Measurements from ENCODE around the gene TET1.
"Not testable (repeated sequence)": the region's sequence is repeated elsewhere in the genome, so short reads cannot be mapped to it uniquely, and the experiment has no call there.

Gene TET1

GRCh38 chr10:68560186-68560942 is at the start of gene TET1:
Gene TET1 (plus strand): TSS chr10:68560337. CDS start chr10:68572339, 12,002 bp downstream.
- DNase-seq: peak in 1 of 2 donors; percentile 2

GRCh38 chr10:68516216-68516615 is 43.9 kb upstream of the TET1 start:
- not testable (repeated sequence) for DNase-seq

- DNase-seq: no peak
Observed at GRCh38 chr10:68516766-68517165, 43.4 kb upstream of the TET1 start.

DNA sequence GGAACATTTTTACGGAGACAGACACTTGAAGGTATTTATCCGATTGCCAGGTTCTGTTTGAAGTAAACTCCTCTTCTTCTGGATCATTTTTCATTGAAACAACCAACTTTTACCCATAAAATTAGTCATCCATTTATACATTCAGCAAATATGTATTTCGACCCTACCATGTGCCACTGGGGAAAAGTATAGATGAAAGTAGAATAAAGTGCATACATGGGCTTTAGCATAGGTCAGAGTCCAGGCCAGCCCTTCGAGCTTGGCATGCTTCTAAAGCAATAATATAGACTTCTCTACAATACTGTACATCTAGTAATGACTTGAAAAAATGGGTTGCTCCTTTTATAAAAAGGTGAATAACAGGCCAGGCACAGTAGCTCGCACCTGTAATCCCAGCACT is 42.9 kb upstream of the TET1 start:
- no peak for DNase-seq

DNA sequence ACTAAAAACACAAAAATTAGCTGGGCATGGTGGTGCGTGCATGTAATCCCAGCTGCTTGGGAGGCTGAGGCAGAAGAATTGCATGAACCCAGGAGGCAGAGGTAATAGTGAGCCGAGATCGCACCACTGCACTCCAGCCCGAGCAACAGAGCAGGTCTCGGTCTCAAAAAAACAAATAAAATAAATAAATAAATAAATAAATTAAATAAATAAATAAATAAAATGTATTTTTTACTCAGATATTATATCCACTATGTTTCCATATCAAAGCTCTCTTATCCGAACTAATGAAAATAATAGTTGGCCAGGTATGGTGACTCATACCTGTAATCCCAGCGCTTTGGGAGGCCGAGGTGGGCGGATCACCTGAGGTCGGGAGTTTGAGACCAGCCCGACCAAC is 41.5 kb upstream of the TET1 start:
- not testable (repeated sequence) for DNase-seq

DNA sequence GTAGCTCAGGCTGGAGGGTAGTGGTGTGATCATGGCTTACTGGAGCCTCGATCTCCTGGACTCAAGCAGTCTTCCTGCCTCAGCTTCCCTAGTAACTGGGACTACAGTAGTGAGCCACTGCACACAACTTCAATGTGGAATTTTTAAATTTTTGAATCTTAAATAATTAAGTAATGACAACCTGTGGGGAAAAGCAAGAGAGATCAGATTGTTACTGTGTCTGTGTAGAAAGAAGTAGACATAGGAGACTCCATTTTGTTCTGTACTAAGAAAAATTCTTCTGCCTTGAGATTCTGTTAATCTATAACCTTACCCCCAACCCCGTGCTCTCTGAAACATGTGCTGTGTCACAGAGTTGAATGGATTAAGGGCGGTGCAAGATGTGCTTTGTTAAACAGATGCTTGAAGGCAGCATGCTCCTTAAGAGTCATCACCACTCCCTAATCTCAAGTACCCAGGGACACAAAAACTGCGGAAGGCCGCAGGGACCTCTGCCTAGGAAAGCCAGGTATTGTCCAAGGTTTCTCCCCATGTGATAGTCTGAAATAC is 34.6 kb upstream of the TET1 start:
- DNase-seq: not testable (repeated sequence)

DNA sequence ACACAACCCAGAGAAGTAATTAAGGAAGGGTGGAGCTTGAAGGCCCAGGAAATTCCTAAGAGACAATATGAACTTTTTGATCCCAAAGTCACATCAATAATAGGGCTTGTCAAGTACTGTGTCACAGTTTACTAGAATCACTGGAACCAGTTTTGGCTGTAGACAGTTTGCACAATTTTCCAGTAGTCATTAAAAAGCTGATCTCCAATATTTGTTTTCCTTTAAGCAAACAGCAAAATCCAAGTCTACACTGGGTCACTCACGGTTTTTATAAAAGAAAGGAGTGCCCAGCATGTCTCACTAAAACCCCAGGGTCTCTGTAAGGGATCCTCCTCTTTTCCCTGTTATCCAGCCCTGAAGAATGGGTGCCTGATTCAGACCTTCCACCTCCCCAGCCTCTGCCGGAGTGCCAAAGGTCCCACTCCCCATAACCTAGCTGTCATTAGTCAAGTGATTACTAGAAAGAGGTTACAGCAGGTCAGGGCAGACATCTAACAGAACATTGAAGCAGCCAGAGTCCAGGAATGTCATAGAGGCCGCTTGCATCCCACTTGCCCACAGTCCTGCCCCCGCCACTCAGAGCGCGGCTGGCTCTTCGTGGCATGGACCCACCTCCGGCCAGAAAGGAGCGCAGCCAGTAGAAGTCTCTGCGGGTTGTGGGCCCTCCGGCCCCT is 33.4 kb upstream of the TET1 start:
- no peak for DNase-seq

GRCh38 chr10:68536973-68537372 is 23.2 kb upstream of the TET1 start:
- no peak for DNase-seq

- DNase-seq: no peak
Observed at GRCh38 chr10:68537796-68538195, 22.3 kb upstream of the TET1 start.

DNA sequence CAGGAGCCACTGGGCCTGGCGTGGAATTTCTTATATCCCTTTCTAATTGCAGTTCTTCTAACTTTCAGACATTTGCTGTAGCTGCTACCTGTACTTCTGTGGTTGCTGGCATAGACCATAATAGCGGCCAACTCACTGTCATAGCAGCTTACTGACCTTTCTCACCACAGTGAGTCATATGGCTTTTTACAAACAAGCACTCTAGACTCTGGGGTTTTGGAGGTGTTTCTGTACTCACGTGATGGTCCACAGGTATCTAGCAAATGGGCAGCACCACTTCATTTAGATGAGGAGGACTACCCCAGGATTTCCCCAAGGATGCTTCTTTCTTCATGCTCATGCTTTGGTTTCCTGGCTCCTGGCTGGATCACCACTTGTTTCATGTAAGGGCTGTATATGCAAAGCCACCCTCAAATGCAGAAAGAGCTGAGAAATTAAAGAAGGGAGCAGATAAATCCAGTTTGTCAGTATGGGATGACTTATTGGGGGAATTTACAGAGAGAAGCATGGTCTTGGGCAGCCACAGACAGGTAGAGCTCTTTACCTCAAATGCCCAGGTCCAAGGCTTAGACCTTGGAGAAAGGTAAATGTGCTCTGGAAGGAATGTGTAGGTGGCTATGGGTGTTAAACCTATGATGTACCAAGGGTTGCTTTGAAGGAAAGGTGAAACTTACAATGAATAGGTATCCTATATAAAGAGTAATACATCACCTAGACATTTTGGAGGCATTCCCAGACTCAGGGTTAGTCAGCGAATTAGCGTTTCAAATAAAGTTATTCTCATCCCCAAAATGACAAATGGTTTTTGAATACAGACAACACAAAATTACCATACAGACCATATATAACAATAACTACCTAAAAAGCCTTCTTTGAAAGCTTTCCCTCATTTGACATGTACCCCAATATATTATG is 16.9 kb upstream of the TET1 start:
- DNase-seq: no peak

DNA sequence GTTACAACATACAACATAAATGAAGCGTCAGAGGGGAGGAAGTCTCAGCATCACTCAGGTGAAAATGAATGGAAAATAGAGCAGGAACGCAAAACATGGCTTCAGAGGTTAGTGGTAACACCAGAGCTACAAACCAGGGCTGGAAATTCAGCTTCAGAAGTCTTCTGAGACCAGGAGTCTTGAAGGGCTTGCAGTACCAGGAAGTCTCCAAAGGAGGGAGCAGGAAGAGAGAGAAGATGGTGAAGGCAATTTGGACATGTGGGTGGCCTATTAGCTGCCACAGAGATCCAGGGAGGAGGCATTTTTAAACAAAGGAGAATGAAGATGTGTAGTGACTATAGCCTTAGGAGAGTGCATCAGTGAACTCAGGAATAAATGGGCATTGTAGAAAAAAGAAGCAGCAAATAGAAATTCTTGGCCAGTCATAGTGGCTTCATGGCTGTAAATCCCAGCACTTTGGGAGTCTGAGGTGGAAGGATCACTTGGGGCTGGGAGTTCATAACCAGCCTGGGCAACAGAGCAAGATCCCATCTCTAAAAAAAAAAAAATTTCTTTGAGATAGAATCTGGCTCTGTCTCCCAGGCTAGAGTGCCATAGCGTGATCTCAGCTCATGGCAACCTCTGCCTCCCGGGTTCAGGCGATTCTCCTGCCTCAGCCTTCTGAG is 9.3 kb upstream of the TET1 start:
- peak; percentile 41 to 64 for DNase-seq

GRCh38 chr10:68553138-68553537 is 7.0 kb upstream of the TET1 start:
- DNase-seq: no peak

- DNase-seq: no peak
Observed at GRCh38 chr10:68553599-68553998, 6.5 kb upstream of the TET1 start.

DNA sequence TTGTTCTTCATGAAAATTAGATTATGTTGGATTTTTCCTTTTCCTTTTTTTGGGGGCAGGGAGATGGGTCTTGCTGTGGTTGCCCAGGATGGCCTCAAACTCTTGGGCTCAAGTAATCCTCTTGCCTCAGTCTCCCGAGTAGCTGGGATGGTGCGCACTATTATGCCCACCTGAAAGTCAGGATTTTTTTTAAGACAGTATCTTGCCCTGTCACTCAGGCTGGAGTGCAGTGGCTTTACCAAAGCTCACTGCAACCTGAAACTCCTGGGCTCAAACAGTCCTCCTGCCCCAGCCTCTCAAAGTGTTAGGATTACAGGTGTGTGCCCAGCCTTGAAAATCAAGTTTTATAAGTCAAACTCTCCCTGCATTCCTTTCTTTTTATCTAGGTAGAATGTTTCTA is 1.7 kb upstream of the TET1 start:
- no peak for DNase-seq

- DNase-seq: no peak
Observed at GRCh38 chr10:68559251-68559650, 886 bp upstream of the TET1 start.

DNA sequence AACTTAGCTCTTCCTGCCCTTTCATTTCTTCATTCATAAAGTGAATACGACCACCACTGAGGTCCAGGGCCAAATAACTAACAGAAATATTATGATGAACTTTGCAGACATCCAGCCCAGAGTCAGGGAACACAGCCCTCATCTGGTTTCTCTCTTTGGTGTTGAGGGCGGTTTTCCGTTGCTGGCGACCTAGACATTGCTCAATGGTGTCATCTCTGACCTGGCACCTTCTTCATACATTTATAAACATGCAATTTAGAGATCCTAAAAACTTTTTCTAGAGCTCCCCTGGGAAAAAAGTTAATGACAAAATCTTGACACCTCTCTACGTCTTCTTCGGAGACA is 324 bp upstream of the TET1 start:
- peak in 1 of 2 donors; percentile 14 for DNase-seq

DNA sequence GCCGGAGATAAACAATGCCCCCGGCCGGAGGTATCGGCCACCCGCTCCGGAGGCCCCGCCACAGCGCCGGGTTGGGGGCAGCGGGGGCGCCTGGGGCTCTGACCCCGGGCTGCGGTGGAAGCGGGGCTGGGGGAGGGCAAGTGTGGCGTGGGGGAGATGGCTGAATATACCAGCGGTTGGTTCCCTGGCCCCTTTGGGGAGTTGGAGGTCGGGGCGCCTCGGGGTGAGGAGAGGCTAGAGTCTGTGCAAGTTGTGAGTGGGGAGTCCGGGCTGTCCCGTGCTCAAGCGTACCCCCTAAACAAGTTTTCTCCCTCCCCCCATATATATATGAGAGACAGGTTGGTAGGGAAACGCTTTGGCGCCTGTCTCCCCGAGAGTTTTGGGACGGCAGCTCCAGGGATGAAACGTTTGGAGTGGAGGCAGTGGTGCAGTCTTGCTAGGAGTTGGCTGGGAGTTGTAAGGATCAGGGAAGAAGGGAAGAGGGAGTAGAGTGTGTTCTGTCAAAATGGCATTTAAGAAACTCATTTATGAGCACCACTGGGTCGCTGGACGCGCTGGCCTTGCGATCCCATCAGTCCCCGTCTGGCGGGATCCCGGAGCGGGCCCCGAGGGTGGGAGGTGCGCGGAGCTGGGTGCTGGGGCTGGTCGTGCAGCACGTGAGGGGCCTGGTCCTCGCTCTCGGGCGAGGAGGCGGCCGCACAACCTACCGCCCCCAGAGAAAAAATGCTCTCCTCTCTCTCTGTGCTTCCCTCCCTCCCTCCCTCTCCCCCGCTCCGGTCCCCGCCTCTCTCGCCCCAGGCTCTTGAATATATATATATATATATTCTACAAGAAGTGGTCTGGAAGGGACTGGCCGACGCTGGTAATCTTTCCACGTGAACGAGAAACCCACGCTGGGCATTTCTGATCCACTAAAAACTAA is 1.1 kb downstream of the TET1 start:
- DNase-seq: no peak

DNA sequence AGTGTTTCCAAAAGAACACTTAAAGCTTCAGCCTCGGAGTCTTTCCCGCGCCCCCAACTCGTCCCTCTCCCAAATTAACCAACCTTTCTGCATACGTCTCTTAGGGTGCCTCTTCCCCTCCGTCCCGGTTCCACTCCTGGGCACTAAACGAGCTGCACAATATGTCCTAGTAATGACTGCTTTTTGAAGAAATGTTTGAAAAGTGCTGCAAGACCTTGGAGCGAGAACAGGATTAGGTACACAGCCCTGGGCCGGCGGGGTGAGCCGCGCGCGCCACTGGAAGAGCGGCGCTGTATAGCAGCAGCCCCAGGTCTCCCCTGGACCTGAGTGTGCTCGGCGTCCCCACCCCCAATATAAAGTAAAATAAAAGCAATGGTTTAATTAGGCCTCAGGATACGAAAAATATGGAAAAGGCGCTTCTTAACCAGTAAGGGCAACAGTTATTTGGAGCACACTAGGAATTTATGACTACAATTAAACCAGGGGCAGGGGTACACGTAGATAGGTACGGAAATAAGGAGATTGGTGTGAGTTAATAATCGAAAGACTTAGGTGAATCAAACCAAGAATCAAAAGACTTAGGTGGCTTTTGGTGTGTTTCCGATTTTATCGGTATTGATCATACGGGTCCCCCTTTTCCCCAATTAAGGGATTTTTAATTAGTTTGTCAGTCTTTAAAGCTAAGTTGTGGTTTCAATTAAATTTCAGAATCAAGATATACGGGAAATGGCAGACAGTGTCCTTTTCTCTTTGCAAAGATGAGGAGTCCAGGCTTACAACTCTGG is 1.9 kb downstream of the TET1 start:
- no peak for DNase-seq

- no peak for DNase-seq
Observed at GRCh38 chr10:68562661-68563570, 2.8 kb downstream of the TET1 start.

DNA sequence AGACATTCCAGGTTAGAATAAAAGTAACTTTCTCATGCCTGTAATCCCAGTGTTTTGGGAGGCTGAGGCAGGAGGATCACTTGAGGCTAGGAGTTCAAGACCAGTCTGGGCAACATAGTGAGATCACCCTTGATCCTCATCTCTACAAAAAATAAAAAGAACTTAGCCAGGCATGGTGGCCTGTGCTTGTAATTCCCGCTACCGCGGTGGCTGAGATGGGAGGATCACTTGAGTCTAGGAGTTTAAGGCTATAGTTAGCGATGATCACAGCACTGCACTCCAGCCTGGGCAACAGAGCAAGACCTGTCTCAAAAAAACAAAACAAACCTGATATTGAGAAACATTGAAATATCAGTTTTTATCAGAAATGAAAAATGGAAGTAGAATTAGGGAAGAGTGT is 4.6 kb downstream of the TET1 start:
- no peak for DNase-seq

Measured in CD4-positive, alpha-beta T cell treated with Interleukin-4 for 1 hour (primary cell).